Measurements from ENCODE around the gene FGA. TPM values are rescaled to one million over a fixed set of nuclear protein-coding genes. Genes with fewer than 3 reads are reported as not detected.
A peak's percentile ranks its signal among the peaks of the same experiment; 100 is the strongest.

The FGA gene
- polyA plus RNA-seq, 1 donor from 2014 or later: not detected

- Mint-ChIP-seq H3K27me3 (no peaks in the 10 kb centered on the region), H3K4me3 (peak within 1 kb of the TSS; percentile 93 to 100 (median 100)), H3K4me1 (peaks cover 14 to 18% (median 15%) of the 10 kb centered on the region in 3 donors), H3K36me3 (no peaks in the 10 kb centered on the region), H3K9me3 (peaks cover 0 to 2% (median 0%) of the 10 kb centered on the region in 3 donors), H3K27ac (peak within 1 kb of the TSS; percentile 61 to 98 (median 93))
Measured at GRCh38 chr4:154549894-154550790, 40.4 kb downstream of the FGA start, which contains the start of gene PLRG1. Gene PLRG1, minus strand, starts transcription at chr4:154550400. Its CDS starts 92 bp downstream, at chr4:154550308.

- peaks cover 0 to 2% (median 2%) of the 10 kb centered on the region in 3 donors for H3K9me3 Mint-ChIP-seq
- no peaks in the 10 kb centered on the region for H3K27me3 Mint-ChIP-seq
- no peak overlapping the region for H3K4me3 Mint-ChIP-seq
- peaks cover 14 to 15% (median 15%) of the 10 kb centered on the region in 3 donors for H3K4me1 Mint-ChIP-seq
- H3K36me3 Mint-ChIP-seq: peaks cover 5% of the 10 kb centered on the region
- H3K27ac Mint-ChIP-seq: no peak overlapping the region
Measured at GRCh38 chr4:154545689-154546088, 44.9 kb downstream of the FGA start.

- Mint-ChIP-seq H3K36me3 (peaks cover 6% of the 10 kb centered on the region), H3K4me1 (peaks cover 0 to 2% (median 0%) of the 10 kb centered on the region in 3 donors), H3K9me3 (peaks cover 0 to 2% (median 0%) of the 10 kb centered on the region in 3 donors), H3K4me3 (no peak overlapping the region), H3K27ac (no peak overlapping the region), H3K27me3 (no peaks in the 10 kb centered on the region)
Measured at GRCh38 chr4:154542271-154542879, 48.2 kb downstream of the FGA start.

Other genes with a start within 250 kb of the FGA start
- gene DCHS2, start 98.9 kb downstream of the FGA start, polyA plus RNA-seq: 0.01 TPM
- 64.2 TPM for gene PLRG1, start 40.3 kb downstream of the FGA start, polyA plus RNA-seq
- not detected for gene FGB, start 27.7 kb downstream of the FGA start, polyA plus RNA-seq
- not detected for gene FGG, start 21.9 kb upstream of the FGA start, polyA plus RNA-seq
- not detected for gene LRAT, start 153.3 kb upstream of the FGA start, polyA plus RNA-seq
- not detected for gene RBM46, start 190.5 kb upstream of the FGA start, polyA plus RNA-seq

Measured in IgD-negative memory B cell (primary cell).